Endothelial cell of umbilical vein (primary cell): ENCODE data around the gene PTGER4.

Experiments
- EZH2 ChIP-seq: IDR thresholded peaks from 2 replicates; pipeline ENCODE4 v1.6.1; 2012; ENCODE audit warnings: borderline replicate concordance, low read depth, mild to moderate bottlenecking, moderate library complexity, low read length, inconsistent platforms; ENCODE audit not compliant: severe bottlenecking
- GATA2 ChIP-seq: IDR thresholded peaks from 2 replicates; pipeline ENCODE4 v1.7.0; 2011; ENCODE audit warnings: low read depth, mild to moderate bottlenecking, moderate library complexity, mixed read lengths, low read length; ENCODE audit not compliant: insufficient read length, insufficient read depth
- JUN ChIP-seq: IDR thresholded peaks from 2 replicates; pipeline ENCODE4 v1.6.1; 2011; ENCODE audit warnings: borderline replicate concordance, low read depth; ENCODE audit not compliant: insufficient read length, insufficient read depth
- MYC ChIP-seq: IDR thresholded peaks from one replicate; pipeline ENCODE4 v1.6.1; 2011; ENCODE audit warnings: mild to moderate bottlenecking, low read depth, low read length
- POLR2A ChIP-seq: IDR thresholded peaks from 2 replicates; pipeline ENCODE4 v1.6.1; 2012; ENCODE audit warnings: low read depth, mild to moderate bottlenecking, control low read depth, low read length
- POLR2AphosphoS5 ChIP-seq: IDR thresholded peaks from 2 replicates; pipeline ENCODE4 v1.6.1; 2012; ENCODE audit warnings: low read depth, mild to moderate bottlenecking, control low read depth, low read length, moderate library complexity; ENCODE audit not compliant: insufficient read depth
- TF ChIP-seq, protein P1 (sequence below), 2 donors: IDR thresholded peaks; 1 replicate in 1 of 2; 2 replicates in 1 of 2; pipeline ENCODE4 v1.5.1; 2011; ENCODE audit warnings: low read length in 2 of 2, mild to moderate bottlenecking in 2 of 2, moderate library complexity in 2 of 2, control low read depth in 1 of 2, inconsistent platforms in 1 of 2, low read depth in 1 of 2; ENCODE audit not compliant: insufficient read depth in 1 of 2; ENCODE audit errors: extremely low read depth in 1 of 2

DNA sequence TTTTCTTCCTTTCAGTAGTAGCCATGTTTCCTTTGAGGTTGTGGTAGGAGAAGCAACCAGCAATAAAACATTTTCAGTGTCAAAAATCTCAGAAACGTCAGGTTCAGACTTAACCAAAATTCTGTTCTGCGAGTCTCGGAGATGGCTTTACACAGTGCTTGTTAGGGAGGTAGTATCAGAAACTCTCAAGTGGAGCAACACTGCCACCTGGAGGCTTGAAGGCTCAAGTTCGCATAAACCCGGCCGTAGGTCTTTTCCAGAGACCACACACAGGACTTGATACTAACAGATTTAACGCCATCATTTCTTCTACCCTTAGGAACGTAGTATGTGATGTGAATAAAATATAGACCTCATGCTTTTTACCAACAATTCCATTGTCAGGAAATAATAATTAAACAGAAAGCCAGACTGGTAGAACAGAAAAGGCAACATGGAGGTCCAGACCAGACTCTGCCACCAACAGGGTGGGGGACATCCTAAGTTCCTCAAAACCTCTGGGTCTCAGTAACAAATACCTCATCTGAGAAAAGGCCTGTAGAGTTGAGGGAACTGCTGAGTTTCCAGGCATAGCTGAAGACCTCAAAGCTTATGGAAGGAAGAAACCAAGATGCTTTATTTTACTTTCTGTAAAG, 8.5 kb downstream of the PTGER4 start:
- TF ChIP-seq POLR2A (no peak), GATA2 (no peak), JUN (no peak), EZH2 (no peak), POLR2AphosphoS5 (no peak), MYC (no peak)
- TF ChIP-seq, protein P1, sequence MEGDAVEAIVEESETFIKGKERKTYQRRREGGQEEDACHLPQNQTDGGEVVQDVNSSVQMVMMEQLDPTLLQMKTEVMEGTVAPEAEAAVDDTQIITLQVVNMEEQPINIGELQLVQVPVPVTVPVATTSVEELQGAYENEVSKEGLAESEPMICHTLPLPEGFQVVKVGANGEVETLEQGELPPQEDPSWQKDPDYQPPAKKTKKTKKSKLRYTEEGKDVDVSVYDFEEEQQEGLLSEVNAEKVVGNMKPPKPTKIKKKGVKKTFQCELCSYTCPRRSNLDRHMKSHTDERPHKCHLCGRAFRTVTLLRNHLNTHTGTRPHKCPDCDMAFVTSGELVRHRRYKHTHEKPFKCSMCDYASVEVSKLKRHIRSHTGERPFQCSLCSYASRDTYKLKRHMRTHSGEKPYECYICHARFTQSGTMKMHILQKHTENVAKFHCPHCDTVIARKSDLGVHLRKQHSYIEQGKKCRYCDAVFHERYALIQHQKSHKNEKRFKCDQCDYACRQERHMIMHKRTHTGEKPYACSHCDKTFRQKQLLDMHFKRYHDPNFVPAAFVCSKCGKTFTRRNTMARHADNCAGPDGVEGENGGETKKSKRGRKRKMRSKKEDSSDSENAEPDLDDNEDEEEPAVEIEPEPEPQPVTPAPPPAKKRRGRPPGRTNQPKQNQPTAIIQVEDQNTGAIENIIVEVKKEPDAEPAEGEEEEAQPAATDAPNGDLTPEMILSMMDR (IDR thresholded peaks at IDR 0.05; ENCODE audit: extremely low read depth in 1 of 2, insufficient read depth in 1 of 2, low read depth in 1 of 2, low read length in 2 of 2): peak; percentile 68 to 78
